Measurements from ENCODE around the gene RFTN2.

DNA sequence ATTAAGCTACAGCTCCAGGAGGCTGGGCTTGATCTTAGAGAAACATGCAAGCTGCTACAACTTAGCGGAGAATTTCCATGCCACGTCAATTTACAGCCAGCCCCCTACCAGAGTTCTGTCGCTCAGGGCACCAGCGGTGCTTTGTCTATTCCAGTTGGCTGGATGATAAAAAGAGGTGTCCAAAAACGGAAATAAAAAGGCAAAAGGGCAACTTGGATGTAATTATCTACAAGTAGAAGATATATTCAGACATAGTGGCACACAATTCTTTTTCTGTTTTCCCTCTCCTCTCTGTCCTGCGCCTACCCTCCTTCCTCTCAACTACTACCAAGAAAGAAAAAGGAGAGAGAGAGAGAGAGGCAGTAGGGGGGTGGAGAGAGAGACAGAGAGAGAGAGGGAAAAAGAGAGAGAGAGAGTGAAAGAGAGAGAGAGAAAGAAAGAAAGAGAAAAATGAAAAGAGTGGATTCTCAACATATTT is 363 bp upstream of the RFTN2 start:
- TF ChIP-seq TAF1 (IDR thresholded peaks at IDR 0.05; ENCODE audit: borderline replicate concordance, insufficient read depth, low read length) (no peak), POLR2AphosphoS5 (IDR thresholded peaks at IDR 0.05; ENCODE audit: low read depth, low read length) (no peak), FOXP2 (optimal IDR thresholded peaks at IDR 0.05; ENCODE audit: borderline replicate concordance, extremely low read depth, extremely low read length, insufficient read depth) (no peak)
- TF ChIP-seq, protein P1, sequence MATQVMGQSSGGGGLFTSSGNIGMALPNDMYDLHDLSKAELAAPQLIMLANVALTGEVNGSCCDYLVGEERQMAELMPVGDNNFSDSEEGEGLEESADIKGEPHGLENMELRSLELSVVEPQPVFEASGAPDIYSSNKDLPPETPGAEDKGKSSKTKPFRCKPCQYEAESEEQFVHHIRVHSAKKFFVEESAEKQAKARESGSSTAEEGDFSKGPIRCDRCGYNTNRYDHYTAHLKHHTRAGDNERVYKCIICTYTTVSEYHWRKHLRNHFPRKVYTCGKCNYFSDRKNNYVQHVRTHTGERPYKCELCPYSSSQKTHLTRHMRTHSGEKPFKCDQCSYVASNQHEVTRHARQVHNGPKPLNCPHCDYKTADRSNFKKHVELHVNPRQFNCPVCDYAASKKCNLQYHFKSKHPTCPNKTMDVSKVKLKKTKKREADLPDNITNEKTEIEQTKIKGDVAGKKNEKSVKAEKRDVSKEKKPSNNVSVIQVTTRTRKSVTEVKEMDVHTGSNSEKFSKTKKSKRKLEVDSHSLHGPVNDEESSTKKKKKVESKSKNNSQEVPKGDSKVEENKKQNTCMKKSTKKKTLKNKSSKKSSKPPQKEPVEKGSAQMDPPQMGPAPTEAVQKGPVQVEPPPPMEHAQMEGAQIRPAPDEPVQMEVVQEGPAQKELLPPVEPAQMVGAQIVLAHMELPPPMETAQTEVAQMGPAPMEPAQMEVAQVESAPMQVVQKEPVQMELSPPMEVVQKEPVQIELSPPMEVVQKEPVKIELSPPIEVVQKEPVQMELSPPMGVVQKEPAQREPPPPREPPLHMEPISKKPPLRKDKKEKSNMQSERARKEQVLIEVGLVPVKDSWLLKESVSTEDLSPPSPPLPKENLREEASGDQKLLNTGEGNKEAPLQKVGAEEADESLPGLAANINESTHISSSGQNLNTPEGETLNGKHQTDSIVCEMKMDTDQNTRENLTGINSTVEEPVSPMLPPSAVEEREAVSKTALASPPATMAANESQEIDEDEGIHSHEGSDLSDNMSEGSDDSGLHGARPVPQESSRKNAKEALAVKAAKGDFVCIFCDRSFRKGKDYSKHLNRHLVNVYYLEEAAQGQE (IDR thresholded peaks at IDR 0.05; ENCODE audit: insufficient read depth in 1 of 2, low read depth in 2 of 2, low read length in 2 of 2): no peak
